ENCODE data around the gene NF1.

NF1 gene

GRCh38 chr17:31308372-31309334 lies 213.9 kb downstream of the NF1 start:
- in situ Hi-C loops (cut with MboI; ENCODE audit: low pct_unique_long_range_greater_than_20kb, low sequenced_read_pairs) = loop anchor here (25.0 kb wide), 1 partner anchor 96 kb away; no protein-coding TSS in a partner anchor
- peak; percentile 79 for DNase-seq

GRCh38 chr17:31309556-31309955 lies 214.8 kb downstream of the NF1 start:
- peak; percentile 92 for DNase-seq
- in situ Hi-C loops (cut with MboI; ENCODE audit: low pct_unique_long_range_greater_than_20kb, low sequenced_read_pairs) = loop anchor here (25.0 kb wide), 1 partner anchor 97 kb away; no protein-coding TSS in a partner anchor

GRCh38 chr17:31310260-31310659 lies 215.5 kb downstream of the NF1 start:
- peak; percentile 76 for DNase-seq
- in situ Hi-C loops (cut with MboI; ENCODE audit: low pct_unique_long_range_greater_than_20kb, low sequenced_read_pairs) = loop anchor here (25.0 kb wide), 1 partner anchor 98 kb away; no protein-coding TSS in a partner anchor

- in situ Hi-C loops (cut with MboI; ENCODE audit: low pct_unique_long_range_greater_than_20kb, low sequenced_read_pairs) = loop anchor here (25.0 kb wide), 1 partner anchor 99 kb away; no protein-coding TSS in a partner anchor
- DNase-seq = peak; percentile 46
Measured at GRCh38 chr17:31310886-31311285, 216.1 kb downstream of the NF1 start.

GRCh38 chr17:31311526-31311925 lies 216.7 kb downstream of the NF1 start:
- no peak for DNase-seq
- in situ Hi-C loops (cut with MboI; ENCODE audit: low pct_unique_long_range_greater_than_20kb, low sequenced_read_pairs) = loop anchor here (25.0 kb wide), 1 partner anchor 99 kb away; no protein-coding TSS in a partner anchor

GRCh38 chr17:31312223-31312622 lies 217.4 kb downstream of the NF1 start:
- in situ Hi-C loops (cut with MboI; ENCODE audit: low pct_unique_long_range_greater_than_20kb, low sequenced_read_pairs) = loop anchor here (25.0 kb wide), 1 partner anchor 100 kb away; no protein-coding TSS in a partner anchor
- peak; percentile 37 for DNase-seq

GRCh38 chr17:31313982-31314781 lies 219.4 kb downstream of the NF1 start, which contains the start of gene EVI2B:
Gene EVI2B, minus strand, starts transcription at chr17:31314054. Its CDS starts 8,445 bp downstream, at chr17:31305609.
- in situ Hi-C loops (cut with MboI; ENCODE audit: low pct_unique_long_range_greater_than_20kb, low sequenced_read_pairs) = loop anchor here (25.0 kb wide), 1 partner anchor 102 kb away; no protein-coding TSS in a partner anchor
- peak; percentile 90 for DNase-seq

- in situ Hi-C loops (cut with MboI; ENCODE audit: low pct_unique_long_range_greater_than_20kb, low sequenced_read_pairs) = loop anchor here (25.0 kb wide), 1 partner anchor 102 kb away; no protein-coding TSS in a partner anchor
Measured at GRCh38 chr17:31314782-31315100, 220.0 kb downstream of the NF1 start.

GRCh38 chr17:31318298-31318801 lies 223.6 kb downstream of the NF1 start:
- in situ Hi-C loops (cut with MboI; ENCODE audit: low pct_unique_long_range_greater_than_20kb, low sequenced_read_pairs) = loop anchor here (25.0 kb wide), 1 partner anchor 106 kb away; no protein-coding TSS in a partner anchor
- peak; percentile 79 for DNase-seq

More at GRCh38 chr17:31314782-31315100, 220.0 kb downstream of the NF1 start:
- peak; percentile 71 for DNase-seq

GRCh38 chr17:31318851-31319661 lies 224.3 kb downstream of the NF1 start:
- in situ Hi-C loops (cut with MboI; ENCODE audit: low pct_unique_long_range_greater_than_20kb, low sequenced_read_pairs) = loop anchor here (25.0 kb wide), 1 partner anchor 107 kb away; no protein-coding TSS in a partner anchor
- DNase-seq = peak; percentile 79

GRCh38 chr17:31320241-31320640 lies 225.5 kb downstream of the NF1 start:
- in situ Hi-C loops (cut with MboI; ENCODE audit: low pct_unique_long_range_greater_than_20kb, low sequenced_read_pairs) = loop anchor here (25.0 kb wide), 1 partner anchor 108 kb away; no protein-coding TSS in a partner anchor
- no peak for DNase-seq

- DNase-seq = peak; percentile 44
- in situ Hi-C loops (cut with MboI; ENCODE audit: low pct_unique_long_range_greater_than_20kb, low sequenced_read_pairs) = loop anchor here (25.0 kb wide), 1 partner anchor 108 kb away; no protein-coding TSS in a partner anchor
Measured at GRCh38 chr17:31320791-31321190, 226.0 kb downstream of the NF1 start.

- in situ Hi-C loops (cut with MboI; ENCODE audit: low pct_unique_long_range_greater_than_20kb, low sequenced_read_pairs) = loop anchor here (25.0 kb wide), 1 partner anchor 109 kb away; no protein-coding TSS in a partner anchor
- peak; percentile 96 for DNase-seq
Measured at GRCh38 chr17:31321481-31321880, 226.7 kb downstream of the NF1 start, which contains the start of gene EVI2A. Gene EVI2A, minus strand, starts transcription at chr17:31321622. Its CDS starts 2,609 bp downstream, at chr17:31319013.

GRCh38 chr17:31321966-31322365 lies 227.2 kb downstream of the NF1 start:
- DNase-seq = no peak
- in situ Hi-C loops (cut with MboI; ENCODE audit: low pct_unique_long_range_greater_than_20kb, low sequenced_read_pairs) = loop anchor here (25.0 kb wide), 1 partner anchor 110 kb away; no protein-coding TSS in a partner anchor

- in situ Hi-C loops (cut with MboI; ENCODE audit: low pct_unique_long_range_greater_than_20kb, low sequenced_read_pairs) = loop anchor here (25.0 kb wide), 1 partner anchor 111 kb away; no protein-coding TSS in a partner anchor
- DNase-seq = no peak
Measured at GRCh38 chr17:31323551-31323950, 228.8 kb downstream of the NF1 start.

- no peak for DNase-seq
- in situ Hi-C loops (cut with MboI; ENCODE audit: low pct_unique_long_range_greater_than_20kb, low sequenced_read_pairs) = no loop called here
Measured at GRCh38 chr17:31327534-31328159, 232.9 kb downstream of the NF1 start.

GRCh38 chr17:31328160-31328535 lies 233.4 kb downstream of the NF1 start:
- in situ Hi-C loops (cut with MboI; ENCODE audit: low pct_unique_long_range_greater_than_20kb, low sequenced_read_pairs) = no loop called here
- no peak for DNase-seq

All from KBM-7 (cell line).